Activated CD8-positive, alpha-beta T cell treated with anti-CD3 and anti-CD28 coated beads for 36 hours (primary cell): ENCODE data around the gene CLTA. TPM values are rescaled to one million over a fixed set of nuclear protein-coding genes. Genes with fewer than 3 reads are reported as not detected.
"Not testable (repeated sequence)": the region's sequence is repeated elsewhere in the genome, so short reads cannot be mapped to it uniquely, and the experiment has no call there.

Experiments used
- ATAC-seq: fragments of 200-7000 bp; cut with Tn5 transposase; one replicate; pipeline ENCODE4 v1.10.0; 2021; ENCODE audit warnings: mild to moderate bottlenecking, moderate library complexity
- CTCF ChIA-PET: fragments of 350-600 bp; sonication (Branson Sonifier 250); formaldehyde crosslinking; loops from one replicate; lab custom pipeline; 2021; ENCODE audit warnings: antibody characterized with exemption; lab: Charles Lee
- POLR2A ChIA-PET: fragments of 350-600 bp; sonication (Branson Sonifier 250); formaldehyde crosslinking; loops from one replicate; lab custom pipeline; 2021; ENCODE audit warnings: antibody characterized with exemption; lab: Charles Lee
- DNase-seq: peaks from one replicate; pipeline ENCODE4 v3.0.0-alpha.2; 2020
- H3K27ac Mint-ChIP-seq: one replicate; pipeline ENCODE4 v1.8.0; 2021; ENCODE audit warnings: mild to moderate bottlenecking, mixed read lengths
- H3K27me3 Mint-ChIP-seq: one replicate; pipeline ENCODE4 v1.8.0; 2021; ENCODE audit warnings: mixed read lengths
- H3K36me3 Mint-ChIP-seq: one replicate; pipeline ENCODE4 v1.8.0; 2021; ENCODE audit warnings: low read depth, mixed read lengths
- H3K4me1 Mint-ChIP-seq: one replicate; pipeline ENCODE4 v1.8.0; 2021; ENCODE audit warnings: low read depth, mixed read lengths
- H3K4me3 Mint-ChIP-seq: one replicate; pipeline ENCODE4 v1.8.0; 2021; ENCODE audit warnings: mild to moderate bottlenecking, moderate library complexity, mixed read lengths
- H3K9me3 Mint-ChIP-seq: one replicate; pipeline ENCODE4 v1.8.0; 2021; ENCODE audit warnings: mixed read lengths
- CTCF ChIP-seq: fragments of 200-600 bp; IDR thresholded peaks from one replicate; pipeline ENCODE4 v1.8.0; 2022; ENCODE audit warnings: antibody characterized with exemption, mild to moderate bottlenecking
- intact Hi-C: fragments of 100-400 bp; cut with micrococcal nuclease; formaldehyde crosslinking; loops from one replicate; pipeline ENCODE4 v1.10.0; 2022
- total RNA-seq, 2 experiments: library from RNA; stranded (reverse); gene quantifications; one replicate each; pipeline ENCODE4 v1.2.3, GENCODE V29; 2021

CLTA gene
- total RNA-seq, 2 experiments from 2014 or later: 116 to 119 TPM

GRCh38 chr9:36169708-36170107 lies 21.0 kb upstream of the CLTA start:
- no peak for TF ChIP-seq CTCF
- H3K27me3 Mint-ChIP-seq: no peaks in the 10 kb centered on the region
- H3K4me3 Mint-ChIP-seq: no peak overlapping the region
- H3K36me3 Mint-ChIP-seq: no peaks in the 10 kb centered on the region
- intact Hi-C loops: no loop called here
- H3K9me3 Mint-ChIP-seq: no peaks in the 10 kb centered on the region
- ChIA-PET CTCF (interaction anchor here (0.6 to 10.1 kb wide), 5 partner anchors 20 to 386 kb away, joined by 3 to 330 read pairs (median 3); partner anchors contain the start of gene CLTA), POLR2A (interaction anchor here (1.3 kb wide), 1 partner anchor 22 kb away, joined by 4 read pairs; no protein-coding TSS in a partner anchor)
- DNase-seq (no peak), ATAC-seq (no peak)
- H3K27ac Mint-ChIP-seq: no peak overlapping the region
- peaks cover 3% of the 10 kb centered on the region for H3K4me1 Mint-ChIP-seq

DNA sequence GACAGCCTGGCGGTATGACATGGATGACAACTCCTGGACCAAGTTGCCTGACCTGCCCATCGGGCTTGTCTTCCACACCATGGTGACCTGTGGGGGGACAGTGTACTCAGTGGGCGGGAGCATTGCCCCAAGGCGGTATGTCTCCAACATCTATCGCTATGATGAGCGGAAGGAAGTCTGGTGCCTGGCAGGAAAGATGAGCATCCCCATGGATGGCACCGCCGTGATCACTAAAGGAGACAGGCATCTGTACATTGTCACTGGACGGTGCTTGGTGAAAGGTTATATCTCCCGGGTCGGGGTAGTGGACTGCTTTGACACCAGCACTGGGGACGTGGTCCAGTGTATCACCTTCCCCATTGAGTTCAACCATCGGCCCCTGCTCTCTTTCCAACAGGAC lies 20.2 kb upstream of the CLTA start:
- no peak overlapping the region for H3K4me3 Mint-ChIP-seq
- POLR2A ChIA-PET: no interaction called here
- no peak for ATAC-seq

GRCh38 chr9:36173861-36174260 lies 16.9 kb upstream of the CLTA start:
- POLR2A ChIA-PET: interaction anchor here (0.6 kb wide), 1 partner anchor 15 kb away, joined by 3 read pairs; no protein-coding TSS in a partner anchor

More for the DNA sequence above, 20.2 kb upstream of the CLTA start:
- Mint-ChIP-seq H3K9me3 (no peaks in the 10 kb centered on the region), H3K27ac (no peak overlapping the region), H3K36me3 (no peaks in the 10 kb centered on the region), H3K4me1 (peaks cover 3% of the 10 kb centered on the region), H3K27me3 (no peaks in the 10 kb centered on the region)
- CTCF ChIA-PET: interaction anchor here (4.4 to 10.1 kb wide), 2 partner anchors 68 to 69 kb away, joined by 24 to 330 read pairs; no protein-coding TSS in a partner anchor
- intact Hi-C loops: no loop called here
- DNase-seq: no peak
- no peak for TF ChIP-seq CTCF

DNA sequence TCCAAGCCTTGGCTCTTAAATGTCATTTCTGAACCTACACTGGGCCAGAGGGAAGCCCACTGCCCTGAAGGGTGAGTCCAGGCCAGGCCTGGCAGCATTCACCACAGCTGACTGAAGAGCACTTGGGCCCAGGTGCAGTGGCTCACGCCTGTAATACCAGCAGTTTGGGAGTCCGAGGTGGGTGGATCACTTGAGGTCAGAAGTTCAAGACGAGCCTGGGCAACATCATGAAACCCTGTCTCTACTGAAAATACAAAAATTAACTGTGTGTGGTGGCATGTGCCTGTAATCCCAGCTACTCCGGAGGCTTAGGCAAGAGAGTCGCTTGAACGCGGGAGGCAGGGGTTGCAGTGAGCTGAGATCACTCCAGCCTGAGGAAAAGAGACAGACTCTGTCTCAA lies 16.4 kb upstream of the CLTA start:
- DNase-seq (no peak), ATAC-seq (no peak)
- Mint-ChIP-seq H3K4me3 (no peak overlapping the region), H3K27ac (no peak overlapping the region), H3K36me3 (no peaks in the 10 kb centered on the region), H3K4me1 (peaks cover 1% of the 10 kb centered on the region), H3K9me3 (no peaks in the 10 kb centered on the region), H3K27me3 (no peaks in the 10 kb centered on the region)
- CTCF ChIA-PET: interaction anchor here (0.6 to 4.4 kb wide), 3 partner anchors 15 to 103 kb away, joined by 3 to 24 read pairs (median 8); no protein-coding TSS in a partner anchor
- POLR2A ChIA-PET: no interaction called here
- TF ChIP-seq CTCF: no peak
- intact Hi-C loops: no loop called here

More at GRCh38 chr9:36173861-36174260, 16.9 kb upstream of the CLTA start:
- TF ChIP-seq CTCF: no peak
- Mint-ChIP-seq H3K4me1 (peaks cover 1% of the 10 kb centered on the region), H3K9me3 (no peaks in the 10 kb centered on the region), H3K27ac (no peak overlapping the region), H3K36me3 (no peaks in the 10 kb centered on the region), H3K27me3 (no peaks in the 10 kb centered on the region), H3K4me3 (no peak overlapping the region)
- intact Hi-C loops: no loop called here
- ATAC-seq (no peak), DNase-seq (no peak)
- CTCF ChIA-PET: interaction anchor here (2.2 to 4.4 kb wide), 2 partner anchors 16 to 72 kb away, joined by 8 to 24 read pairs; no protein-coding TSS in a partner anchor

GRCh38 chr9:36174731-36175130 lies 16.0 kb upstream of the CLTA start:
- no peak overlapping the region for H3K4me3 Mint-ChIP-seq
- no peaks in the 10 kb centered on the region for H3K9me3 Mint-ChIP-seq
- H3K27me3 Mint-ChIP-seq: no peaks in the 10 kb centered on the region
- no peak for DNase-seq
- intact Hi-C loops: no loop called here
- ChIA-PET POLR2A (no interaction called here), CTCF (interaction anchor here (0.6 to 4.4 kb wide), 3 partner anchors 8 to 103 kb away, joined by 3 to 24 read pairs (median 12); no protein-coding TSS in a partner anchor)
- peaks cover 1% of the 10 kb centered on the region for H3K4me1 Mint-ChIP-seq
- ATAC-seq: no peak
- no peak for TF ChIP-seq CTCF
- no peaks in the 10 kb centered on the region for H3K36me3 Mint-ChIP-seq
- no peak overlapping the region for H3K27ac Mint-ChIP-seq

- H3K27ac Mint-ChIP-seq, H3K4me1 Mint-ChIP-seq, ATAC-seq, H3K27me3 Mint-ChIP-seq, H3K36me3 Mint-ChIP-seq, intact Hi-C loops, DNase-seq, H3K4me3 Mint-ChIP-seq, H3K9me3 Mint-ChIP-seq, POLR2A ChIA-PET: not testable (repeated sequence)
- CTCF ChIA-PET: interaction anchor here (3.1 kb wide), 1 partner anchor 8 kb away, joined by 12 read pairs; no protein-coding TSS in a partner anchor
Measured at GRCh38 chr9:36175209-36175608, 15.5 kb upstream of the CLTA start.

- intact Hi-C loops, H3K27ac Mint-ChIP-seq: not testable (repeated sequence)
- POLR2A ChIA-PET: interaction anchor here (2.1 kb wide), 1 partner anchor 14 kb away, joined by 8 read pairs; the partner anchor contains the start of gene CLTA
Measured at GRCh38 chr9:36176496-36176895, 14.2 kb upstream of the CLTA start.

More at GRCh38 chr9:36176496-36176895, 14.2 kb upstream of the CLTA start:
- not testable (repeated sequence) for H3K36me3 Mint-ChIP-seq, H3K4me3 Mint-ChIP-seq, ATAC-seq, DNase-seq, H3K27me3 Mint-ChIP-seq, H3K4me1 Mint-ChIP-seq, H3K9me3 Mint-ChIP-seq
- CTCF ChIA-PET: interaction anchor here (0.8 to 3.1 kb wide), 4 partner anchors 9 to 74 kb away, joined by 3 to 12 read pairs (median 6); no protein-coding TSS in a partner anchor
